Heart left ventricle (tissue), 16 donors: Measurements from ENCODE around the gene GET3. TPM values are rescaled to one million over a fixed set of nuclear protein-coding genes. Genes with fewer than 3 reads are reported as not detected.

Source experiments
- ATAC-seq, 4 donors: fragments of 200-7000 bp; cut with Tn5 transposase; one replicate each; pipeline ENCODE4 v1.9.1; 2020 to 2022; ENCODE audit warnings: moderate library complexity in 4 of 4, mild to moderate bottlenecking in 3 of 4, moderate number of reproducible peaks in 1 of 4
- DNase-seq, 5 donors: peaks; one replicate each; pipeline ENCODE4 v3.0.0-alpha.2; 2020
- H3K27ac ChIP-seq, 12 donors: fragments of 200-600 bp; sonication (generic) in 4 of 12; one replicate each; pipeline versions ENCODE4 v1.5.0 to v1.8.0; 2016 to 2022; ENCODE audit warnings: mild to moderate bottlenecking in 2 of 12
- H3K27me3 ChIP-seq, 9 donors: fragments of 200-600 bp; sonication (generic) in 2 of 9; one replicate each; pipeline versions ENCODE4 v1.5.1 to v1.8.0; 2016 to 2022; ENCODE audit warnings: mild to moderate bottlenecking in 3 of 9
- H3K36me3 ChIP-seq, 9 donors: fragments of 200-600 bp; sonication (generic) in 2 of 9; one replicate each; pipeline versions ENCODE4 v1.5.0 to v1.8.0; 2018 to 2022; ENCODE audit warnings: mild to moderate bottlenecking in 2 of 9
- H3K4me1 ChIP-seq, 12 donors: fragments of 200-600 bp; sonication (generic) in 4 of 12; one replicate each; pipeline versions ENCODE4 v1.5.0 to v1.8.0; 2016 to 2022; ENCODE audit warnings: mild to moderate bottlenecking in 3 of 12
- H3K4me3 ChIP-seq, 12 donors: fragments of 200-600 bp; sonication (generic) in 4 of 12; one replicate each; pipeline versions ENCODE4 v1.5.0 to v1.8.0; 2017 to 2022; ENCODE audit warnings: mild to moderate bottlenecking in 9 of 12, moderate library complexity in 4 of 12
- H3K9me3 ChIP-seq, 12 donors: fragments of 200-600 bp; sonication (generic) in 4 of 12; one replicate each; pipeline versions ENCODE4 v1.5.0 to v1.8.0; 2016 to 2022; ENCODE audit warnings: mild to moderate bottlenecking in 1 of 12
- POLR2A ChIP-seq, 2 donors: fragments of 450-650 bp; IDR thresholded peaks; one replicate each; pipeline ENCODE4 v1.6.1; 2017; ENCODE audit warnings: antibody characterized with exemption in 2 of 2, mild to moderate bottlenecking in 2 of 2, moderate library complexity in 2 of 2
- whole genome bisulfite sequencing, 4 donors: extraction: QIAGEN DNeasy Blood & Tissue Kit in 2 of 4; methylation state at CpG; one replicate each; pipeline versions ENCODE4 v1.1.5 to v1.1.7; 2013 to 2018; 5-methylcytosine and 5-hydroxymethylcytosine counted together
- intact Hi-C, 10 donors: fragments of 100-400 bp; cut with DNase I; formaldehyde crosslinking; loops; one replicate each; pipeline versions ENCODE4 v1.11.1 to v1.14.2; 2022
- polyA plus RNA-seq, 2 donors: library from polyadenylated mRNA; stranded (reverse); fragments of 200-250 nt; gene quantifications; one replicate each; pipeline ENCODE4 v1.2.3, GENCODE V29; 2013
- total RNA-seq, 9 donors: library from RNA; depleted of rRNA in 2 of 9; stranded (reverse); fragments of >200 nt in 2 of 9; fragmentation: NEBNext Ultra II Directional in 3 of 9; extraction: Animal tissue kit (Norgen Biotek cat#: 25700) in 3 of 9; gene quantifications; one replicate each; pipeline versions ENCODE4 v1.1.0 to v1.2.4, GENCODE V29; 2016 to 2023
- TF ChIP-seq, protein P1 (sequence below), 12 donors: fragments of 200-600 bp; sonication (generic) in 4 of 12; IDR thresholded peaks; one replicate each; pipeline versions ENCODE4 v1.5.0 to v1.8.0; 2018 to 2022; ENCODE audit warnings: antibody characterized with exemption in 12 of 12, mild to moderate bottlenecking in 5 of 12
- donor health status: ischemic (EF 13 %, LVEDD 7.1; RV severe dilation, severe dysfunction).
- donor health status: healthy with polysubstance abuse.
- donor health status: DM: no; HTN: yes; CAD: no.
- donor health status: DM: no; HTN: no; CAD: no.
- donor health status: ischemic (EF 25% LVEDD 6.9; RV normal size, moderate dysfunction).
- donor health status: ischemic (EF 25% LVEDD 5.7; RV mildly dilated, moderate dysfunction).
- donor health status: healthy.
- donor health status: DM: yes; HTN: yes; CAD: no.
- donor health status: ischemic (EF 35%, LVEDD 5.7; RV mildly dilated, moderate dysfunction).
- donor health status: nonischemic (EF 11% LVEDD 7.7; RV severe dilation, severe dysfunction).
- donor health status: DM: yes; HTN: yes; CAD: no.
- donor health status: PGD.
- donor health status: ischemic (EF 29% LVEDD 5.4; RV normal size, mild dysfunction).
- donor health status: nonischemic (EF 23%, LVEDD 6.1; RV moderate dilation, normal function).

The GET3 gene
- total and polyA plus RNA-seq, 11 donors = 54.3 to 133 (median 62.9) TPM

DNA sequence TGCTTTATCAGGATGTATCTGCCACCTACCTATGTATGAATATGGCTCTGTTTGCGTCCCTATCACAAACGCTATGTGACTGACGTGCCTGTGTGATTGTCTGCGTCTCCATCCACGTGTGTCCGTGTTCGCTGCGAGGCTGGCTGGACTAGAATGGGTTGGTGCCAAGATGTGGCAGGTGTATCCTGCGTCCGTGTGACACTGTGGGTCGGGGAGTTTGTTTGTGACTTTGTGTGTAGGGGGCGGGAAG is 44.8 kb downstream of the GET3 start:
- Histone ChIP-seq H3K4me3 (peak overlapping the region in 11 of 12 donors; percentile 27 to 67 (median 55)), H3K9me3 (no peaks in the 10 kb centered on the region), H3K27ac (peak overlapping the region; percentile 92 to 100 (median 99)), H3K36me3 (no peaks in the 10 kb centered on the region), H3K4me1 (peaks cover 7 to 84% (median 60%) of the 10 kb centered on the region in 12 donors), H3K27me3 (no peaks in the 10 kb centered on the region)
- no peak for DNase-seq
- TF ChIP-seq, protein P1, sequence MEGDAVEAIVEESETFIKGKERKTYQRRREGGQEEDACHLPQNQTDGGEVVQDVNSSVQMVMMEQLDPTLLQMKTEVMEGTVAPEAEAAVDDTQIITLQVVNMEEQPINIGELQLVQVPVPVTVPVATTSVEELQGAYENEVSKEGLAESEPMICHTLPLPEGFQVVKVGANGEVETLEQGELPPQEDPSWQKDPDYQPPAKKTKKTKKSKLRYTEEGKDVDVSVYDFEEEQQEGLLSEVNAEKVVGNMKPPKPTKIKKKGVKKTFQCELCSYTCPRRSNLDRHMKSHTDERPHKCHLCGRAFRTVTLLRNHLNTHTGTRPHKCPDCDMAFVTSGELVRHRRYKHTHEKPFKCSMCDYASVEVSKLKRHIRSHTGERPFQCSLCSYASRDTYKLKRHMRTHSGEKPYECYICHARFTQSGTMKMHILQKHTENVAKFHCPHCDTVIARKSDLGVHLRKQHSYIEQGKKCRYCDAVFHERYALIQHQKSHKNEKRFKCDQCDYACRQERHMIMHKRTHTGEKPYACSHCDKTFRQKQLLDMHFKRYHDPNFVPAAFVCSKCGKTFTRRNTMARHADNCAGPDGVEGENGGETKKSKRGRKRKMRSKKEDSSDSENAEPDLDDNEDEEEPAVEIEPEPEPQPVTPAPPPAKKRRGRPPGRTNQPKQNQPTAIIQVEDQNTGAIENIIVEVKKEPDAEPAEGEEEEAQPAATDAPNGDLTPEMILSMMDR (IDR thresholded peaks at IDR 0.05) = no peak
- TF ChIP-seq POLR2A (IDR thresholded peaks at IDR 0.05) = no peak
- no peak for ATAC-seq
- WGBS, 4 donors = 0 to 2% (median 1%) methylated on average over 12 of the region's 12 CpGs
- intact Hi-C loops = loop anchor here in 1 of 10 donors (10.0 kb wide), 1 partner anchor 373 kb away; the partner anchor contains the start of genes IER2 and STX10

DNA sequence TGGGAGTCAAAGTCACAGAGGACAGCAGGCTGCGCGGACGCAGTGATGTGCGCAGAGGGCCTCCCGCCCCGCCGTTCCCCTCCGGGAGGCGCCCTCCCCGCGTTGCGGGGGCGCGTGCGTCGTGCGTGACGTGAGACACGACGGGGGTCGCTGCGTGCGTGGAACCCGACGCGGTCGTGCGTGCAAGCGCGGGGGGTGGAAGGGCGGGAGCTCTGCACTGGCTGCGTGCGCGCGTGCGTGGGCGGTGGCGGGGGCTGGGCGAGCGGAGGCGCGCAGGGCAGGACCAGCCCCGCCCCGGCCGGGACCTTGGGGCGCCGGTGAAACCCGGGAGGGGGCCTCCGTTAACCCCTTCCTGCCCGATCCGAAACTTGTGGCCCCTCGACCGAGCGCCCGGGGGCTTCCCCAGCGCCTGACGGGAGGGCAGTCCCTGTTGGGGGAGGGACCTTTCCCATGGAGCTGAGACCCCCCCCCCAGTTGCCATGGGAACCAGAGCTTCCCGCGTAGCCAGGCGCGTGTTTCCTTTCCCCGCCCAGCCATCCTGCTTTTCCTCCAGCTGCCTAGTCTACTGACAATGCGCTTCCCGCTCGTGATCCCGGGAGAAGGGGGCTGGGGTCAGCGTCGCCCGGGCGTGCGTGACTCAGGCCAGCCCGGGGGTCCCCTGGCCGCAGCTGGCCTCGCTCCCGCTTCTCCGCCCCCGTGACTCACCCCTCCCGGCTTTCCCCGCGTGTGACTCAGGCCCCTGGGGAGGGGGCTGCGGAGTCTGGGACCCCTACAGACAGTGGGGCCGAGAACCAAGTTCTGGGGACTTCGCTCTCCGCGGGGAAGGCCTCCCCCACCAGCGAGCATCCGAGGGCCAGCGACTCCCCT is 45.4 kb downstream of the GET3 start:
- peak overlapping the region; percentile 5 to 67 (median 54) for H3K4me3 ChIP-seq
- ATAC-seq (peak; percentile 6 to 75 (median 56)), DNase-seq (peak; percentile 94 to 97 (median 95))
- no peaks in the 10 kb centered on the region for H3K9me3 ChIP-seq
- H3K36me3 ChIP-seq = no peaks in the 10 kb centered on the region
- peaks cover 7 to 84% (median 63%) of the 10 kb centered on the region in 12 donors for H3K4me1 ChIP-seq
- intact Hi-C loops = loop anchor here in 1 of 10 donors (10.0 kb wide), 1 partner anchor 372 kb away; the partner anchor contains the start of genes IER2 and STX10
- no peaks in the 10 kb centered on the region for H3K27me3 ChIP-seq
- TF ChIP-seq, protein P1 (IDR thresholded peaks at IDR 0.05) = peak in 4 of 12 donors; percentile 14 to 35 (median 18)
- TF ChIP-seq POLR2A (IDR thresholded peaks at IDR 0.05) = peak in 1 of 2 donors; percentile 75
- WGBS, 4 donors = 2 to 3% (median 2%) methylated on average over 28 to 88 of the region's 88 CpGs
- peak overlapping the region; percentile 92 to 100 (median 99) for H3K27ac ChIP-seq

DNA sequence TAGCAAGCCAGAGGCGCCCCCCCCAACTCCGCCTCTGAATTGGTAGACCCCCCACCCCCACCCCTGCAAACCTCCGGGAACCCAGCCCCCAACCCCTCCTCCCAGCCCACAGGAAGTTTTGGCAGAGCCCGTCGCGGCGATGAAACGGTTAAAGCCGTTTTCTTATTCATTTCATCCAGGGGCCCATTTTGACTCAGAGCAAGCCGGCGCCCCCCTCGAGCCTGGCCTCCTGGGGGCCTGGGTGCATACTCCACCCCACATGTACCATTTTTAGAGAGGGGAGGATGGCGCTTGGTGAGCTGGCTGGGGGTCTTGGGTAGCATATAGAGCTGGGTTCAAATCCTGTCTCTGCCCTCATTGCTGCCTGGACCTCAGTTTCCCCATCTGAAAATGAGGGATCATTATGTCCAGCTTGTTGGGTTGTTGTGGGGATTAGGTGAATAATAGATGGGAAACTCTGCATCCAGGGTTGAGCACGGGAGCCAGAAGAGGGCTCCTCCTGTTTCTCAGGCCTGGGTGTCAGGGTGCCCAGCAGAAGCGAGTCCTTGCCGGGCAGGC is 46.1 kb downstream of the GET3 start:
- intact Hi-C loops = loop anchor here in 1 of 10 donors (10.0 kb wide), 1 partner anchor 371 kb away; the partner anchor contains the start of genes IER2 and STX10
- DNase-seq (no peak), ATAC-seq (no peak)
- Histone ChIP-seq H3K4me1 (peaks cover 7 to 91% (median 66%) of the 10 kb centered on the region in 12 donors), H3K9me3 (no peaks in the 10 kb centered on the region), H3K4me3 (peak overlapping the region in 11 of 12 donors; percentile 27 to 67 (median 55)), H3K27ac (peak overlapping the region; percentile 92 to 100 (median 99)), H3K36me3 (no peaks in the 10 kb centered on the region), H3K27me3 (no peaks in the 10 kb centered on the region)
- TF ChIP-seq, protein P1 (IDR thresholded peaks at IDR 0.05) = no peak
- no peak for TF ChIP-seq POLR2A (IDR thresholded peaks at IDR 0.05)
- 18 to 42% (median 20%) methylated on average over 8 to 16 of the region's 16 CpGs for WGBS, 4 donors
